HepG2 (cell line): ENCODE results near the gene TOM1L1. TPM values are rescaled to one million over a fixed set of nuclear protein-coding genes. Genes with fewer than 3 reads are reported as not detected.

Experiments used
- AGO2 ChIP-seq: fragments of 200-400 bp; formaldehyde crosslinking; optimal IDR thresholded peaks from 2 replicates; pipeline ENCODE3; 2017; ENCODE audit warnings: mild to moderate bottlenecking, low read depth, low read length, moderate library complexity
- CEBPB ChIP-seq: IDR thresholded peaks from 2 replicates; pipeline ENCODE4 v1.6.1; 2011; ENCODE audit warnings: low read depth, low read length, improper control_type of control experiment, borderline replicate concordance
- FOXJ3 ChIP-seq: sonication (generic); formaldehyde crosslinking; IDR thresholded peaks from 2 replicates; pipeline ENCODE4 v1.4.0; 2020; ENCODE audit warnings: missing genetic modification reagents, mild to moderate bottlenecking, borderline replicate concordance
- HNRNPK ChIP-seq: fragments of 200-400 bp; formaldehyde crosslinking; IDR thresholded peaks from 2 replicates; pipeline ENCODE4 v1.6.1; 2018; ENCODE audit warnings: low read length, low read depth, moderate library complexity, mild to moderate bottlenecking; ENCODE audit not compliant: poor library complexity, severe bottlenecking
- NCOA5 ChIP-seq: sonication (generic); formaldehyde crosslinking; IDR thresholded peaks from 2 replicates; pipeline ENCODE4 v1.4.0; 2020; ENCODE audit warnings: missing genetic modification reagents
- RBFOX2 ChIP-seq: fragments of 200-400 bp; formaldehyde crosslinking; IDR thresholded peaks from 2 replicates; pipeline ENCODE4 v1.6.1; 2017; ENCODE audit warnings: low read depth, mild to moderate bottlenecking, low read length
- REL ChIP-seq: sonication (generic); formaldehyde crosslinking; conservative IDR thresholded peaks from 2 replicates; pipeline ENCODE4 v1.8.0; 2022; ENCODE audit warnings: mild to moderate bottlenecking, missing genetic modification reagents, moderate library complexity
- RFX3 ChIP-seq: IDR thresholded peaks from 2 replicates; pipeline ENCODE4 v1.6.1; 2016; ENCODE audit warnings: missing biosample characterization, missing genetic modification reagents
- SMARCC2 ChIP-seq: fragments of 450-650 bp; IDR thresholded peaks from 2 replicates; pipeline ENCODE4 v1.6.1; 2017; ENCODE audit warnings: antibody characterized with exemption, mild to moderate bottlenecking
- SOX13 ChIP-seq, 3 experiments: fragments of 450-650 bp in 1 of 3; sonication (generic) in 1 of 3; formaldehyde crosslinking in 1 of 3; IDR thresholded peaks in 2 of 3; conservative IDR thresholded peaks in 1 of 3; 2 replicates each; pipeline versions ENCODE4 v1.5.0 to v1.6.1; 2016 to 2020; ENCODE audit warnings: antibody characterized with exemption in 1 of 3, mild to moderate bottlenecking in 1 of 3, missing compliant biosample characterization in 1 of 3, missing genetic modification reagents in 1 of 3, moderate library complexity in 1 of 3
- ZKSCAN5 ChIP-seq: sonication (generic); formaldehyde crosslinking; IDR thresholded peaks from 2 replicates; pipeline ENCODE4 v1.5.1; 2020; ENCODE audit warnings: mild to moderate bottlenecking, missing genetic modification reagents
- ZNF513 ChIP-seq: sonication (generic); formaldehyde crosslinking; conservative IDR thresholded peaks from 2 replicates; pipeline ENCODE4 v1.5.0; 2020; ENCODE audit warnings: missing genetic modification reagents
- ZNF703 ChIP-seq: sonication (generic); formaldehyde crosslinking; IDR thresholded peaks from 2 replicates; pipeline ENCODE4 v1.5.1; 2020; ENCODE audit warnings: missing genetic modification reagents, mild to moderate bottlenecking, moderate library complexity, borderline replicate concordance
- ZNF770 ChIP-seq: sonication (generic); formaldehyde crosslinking; IDR thresholded peaks from 2 replicates; pipeline ENCODE4 v1.5.0; 2020; ENCODE audit warnings: mild to moderate bottlenecking, missing genetic modification reagents
- ZNF850 ChIP-seq: sonication (generic); formaldehyde crosslinking; conservative IDR thresholded peaks from 2 replicates; pipeline ENCODE4 v1.9.0; 2021; ENCODE audit warnings: mild to moderate bottlenecking, missing genetic modification reagents
- polyA plus RNA-seq, 8 experiments: library from polyadenylated mRNA; depleted of rRNA in 3 of 8; stranded (reverse) in 7 of 8; unstranded in 1 of 8; fragments of >200 nt; fragmentation: Illumina TruSeq in 4 of 8; extraction: Trizol in 4 of 8; gene quantifications; 2 replicates each; pipeline versions ENCODE4 v1.2.1 to v1.2.3, GENCODE V29; 2011 to 2016; ENCODE audit warnings: low read depth in 4 of 8, missing spikeins in 1 of 8, mixed read lengths in 1 of 8; ENCODE audit not compliant: insufficient read depth in 1 of 8
- total RNA-seq, 5 experiments: library from RNA; depleted of rRNA; stranded (reverse); fragments of >200 nt; fragmentation: Illumina TruSeq; extraction: Trizol; gene quantifications; 2 replicates each; pipeline ENCODE4 v1.2.3, GENCODE V29; 2016; ENCODE audit warnings: low read depth in 1 of 5
- TF ChIP-seq, protein P1 (sequence below): sonication (generic); formaldehyde crosslinking; conservative IDR thresholded peaks from 2 replicates; pipeline ENCODE4 v1.8.0; 2022; ENCODE audit warnings: low read depth, missing genetic modification reagents
- TF ChIP-seq, protein P2 (sequence below): sonication (generic); formaldehyde crosslinking; IDR thresholded peaks from 2 replicates; pipeline ENCODE4 v1.4.0; 2020; ENCODE audit warnings: mild to moderate bottlenecking, missing genetic modification reagents
- TF ChIP-seq, protein P3 (sequence below): sonication (generic); formaldehyde crosslinking; IDR thresholded peaks from 2 replicates; pipeline ENCODE4 v1.4.0; 2020; ENCODE audit warnings: missing genetic modification reagents, borderline replicate concordance

TOM1L1 gene
- total and polyA plus RNA-seq, 2 of the 13 experiments (the other 11 are each of a cell fraction or from before 2014, with no cell fraction given) = 45.3 to 51.3 TPM

DNA sequence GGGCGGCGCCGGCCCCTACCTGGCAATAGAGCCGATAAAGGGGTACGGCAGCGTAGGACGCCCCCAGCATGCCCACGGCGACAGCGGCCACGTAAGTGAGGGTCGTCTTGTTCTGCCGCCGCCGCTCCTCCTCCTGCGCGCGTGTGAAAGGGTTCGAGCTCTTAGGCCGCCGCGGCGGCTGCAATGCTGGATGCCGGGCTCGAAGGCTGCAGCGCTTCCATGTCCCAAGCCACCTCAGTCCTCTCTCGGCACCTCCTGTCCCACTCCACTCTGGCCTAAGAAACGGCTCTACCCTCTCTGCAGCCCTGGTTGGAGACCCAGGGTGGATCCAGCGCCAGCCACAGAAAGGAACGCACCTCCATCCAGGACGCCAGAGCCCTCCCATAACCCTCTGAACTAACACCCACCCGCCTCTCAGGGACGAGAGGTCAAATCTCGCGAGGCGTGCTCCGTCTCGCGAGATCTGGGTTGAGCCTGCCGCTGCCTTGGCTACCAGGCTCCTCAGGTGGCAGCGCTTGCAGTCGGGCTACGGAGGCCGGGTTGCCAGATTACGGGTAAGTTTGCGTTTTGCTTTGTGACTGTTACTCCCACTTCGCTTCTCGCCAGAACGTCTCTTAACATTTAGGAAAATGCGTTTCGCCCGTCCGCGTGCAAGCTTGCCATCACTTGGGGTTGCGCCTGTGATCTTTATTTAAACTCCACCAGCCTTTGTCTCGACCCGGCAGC, 67.8 kb downstream of the TOM1L1 start, which contains the start of the genes COX11 and STXBP4 (continued):
- TF ChIP-seq, protein P1, sequence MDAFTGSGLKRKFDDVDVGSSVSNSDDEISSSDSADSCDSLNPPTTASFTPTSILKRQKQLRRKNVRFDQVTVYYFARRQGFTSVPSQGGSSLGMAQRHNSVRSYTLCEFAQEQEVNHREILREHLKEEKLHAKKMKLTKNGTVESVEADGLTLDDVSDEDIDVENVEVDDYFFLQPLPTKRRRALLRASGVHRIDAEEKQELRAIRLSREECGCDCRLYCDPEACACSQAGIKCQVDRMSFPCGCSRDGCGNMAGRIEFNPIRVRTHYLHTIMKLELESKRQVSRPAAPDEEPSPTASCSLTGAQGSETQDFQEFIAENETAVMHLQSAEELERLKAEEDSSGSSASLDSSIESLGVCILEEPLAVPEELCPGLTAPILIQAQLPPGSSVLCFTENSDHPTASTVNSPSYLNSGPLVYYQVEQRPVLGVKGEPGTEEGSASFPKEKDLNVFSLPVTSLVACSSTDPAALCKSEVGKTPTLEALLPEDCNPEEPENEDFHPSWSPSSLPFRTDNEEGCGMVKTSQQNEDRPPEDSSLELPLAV = no peak
- TF ChIP-seq RFX3 (CRISPR knock-in tag) = peak; percentile 84
- TF ChIP-seq RBFOX2 = peak; percentile 95
- peak; percentile 68; the same call in 1 of the 2 replicates for TF ChIP-seq REL (CRISPR knock-in tag)
- TF ChIP-seq ZNF513 (CRISPR knock-in tag) = no peak
- TF ChIP-seq, protein P2, sequence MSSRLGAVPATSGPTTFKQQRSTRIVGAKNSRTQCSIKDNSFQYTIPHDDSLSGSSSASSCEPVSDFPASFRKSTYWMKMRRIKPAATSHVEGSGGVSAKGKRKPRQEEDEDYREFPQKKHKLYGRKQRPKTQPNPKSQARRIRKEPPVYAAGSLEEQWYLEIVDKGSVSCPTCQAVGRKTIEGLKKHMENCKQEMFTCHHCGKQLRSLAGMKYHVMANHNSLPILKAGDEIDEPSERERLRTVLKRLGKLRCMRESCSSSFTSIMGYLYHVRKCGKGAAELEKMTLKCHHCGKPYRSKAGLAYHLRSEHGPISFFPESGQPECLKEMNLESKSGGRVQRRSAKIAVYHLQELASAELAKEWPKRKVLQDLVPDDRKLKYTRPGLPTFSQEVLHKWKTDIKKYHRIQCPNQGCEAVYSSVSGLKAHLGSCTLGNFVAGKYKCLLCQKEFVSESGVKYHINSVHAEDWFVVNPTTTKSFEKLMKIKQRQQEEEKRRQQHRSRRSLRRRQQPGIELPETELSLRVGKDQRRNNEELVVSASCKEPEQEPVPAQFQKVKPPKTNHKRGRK (CRISPR knock-in tag) = peak; percentile 67; the same call in 1 of the 2 replicates
- TF ChIP-seq SMARCC2 = no peak
- TF ChIP-seq ZKSCAN5 (CRISPR knock-in tag) = 0 out of 2 replicates have a peak, but pooled peaks have one; percentile 21
- TF ChIP-seq, protein P3, sequence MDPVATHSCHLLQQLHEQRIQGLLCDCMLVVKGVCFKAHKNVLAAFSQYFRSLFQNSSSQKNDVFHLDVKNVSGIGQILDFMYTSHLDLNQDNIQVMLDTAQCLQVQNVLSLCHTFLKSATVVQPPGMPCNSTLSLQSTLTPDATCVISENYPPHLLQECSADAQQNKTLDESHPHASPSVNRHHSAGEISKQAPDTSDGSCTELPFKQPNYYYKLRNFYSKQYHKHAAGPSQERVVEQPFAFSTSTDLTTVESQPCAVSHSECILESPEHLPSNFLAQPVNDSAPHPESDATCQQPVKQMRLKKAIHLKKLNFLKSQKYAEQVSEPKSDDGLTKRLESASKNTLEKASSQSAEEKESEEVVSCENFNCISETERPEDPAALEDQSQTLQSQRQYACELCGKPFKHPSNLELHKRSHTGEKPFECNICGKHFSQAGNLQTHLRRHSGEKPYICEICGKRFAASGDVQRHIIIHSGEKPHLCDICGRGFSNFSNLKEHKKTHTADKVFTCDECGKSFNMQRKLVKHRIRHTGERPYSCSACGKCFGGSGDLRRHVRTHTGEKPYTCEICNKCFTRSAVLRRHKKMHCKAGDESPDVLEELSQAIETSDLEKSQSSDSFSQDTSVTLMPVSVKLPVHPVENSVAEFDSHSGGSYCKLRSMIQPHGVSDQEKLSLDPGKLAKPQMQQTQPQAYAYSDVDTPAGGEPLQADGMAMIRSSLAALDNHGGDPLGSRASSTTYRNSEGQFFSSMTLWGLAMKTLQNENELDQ (CRISPR knock-in tag) = no peak; the same call in 1 of the 2 replicates
- TF ChIP-seq ZNF850 (CRISPR knock-in tag) = no peak
- no peak for TF ChIP-seq SOX13 (IDR thresholded peaks at IDR 0.05)
- peak in 1 of 2 experiments; percentile 58; a peak in 1 of 4 replicates for TF ChIP-seq SOX13 (CRISPR knock-in tag; conservative IDR thresholded peaks at IDR 0.05 in 1 of 2, IDR thresholded peaks at IDR 0.05 in 1 of 2)
- TF ChIP-seq CEBPB = no peak
- TF ChIP-seq FOXJ3 (CRISPR knock-in tag) = no peak; the same call in 1 of the 2 replicates
- TF ChIP-seq NCOA5 (CRISPR knock-in tag) = no peak
- peak; percentile 48; the same call in 1 of the 2 replicates for TF ChIP-seq ZNF770 (CRISPR knock-in tag)
- TF ChIP-seq HNRNPK = peak; percentile 28
- TF ChIP-seq ZNF703 (CRISPR knock-in tag) = peak; percentile 4; the same call in 1 of the 2 replicates
- TF ChIP-seq AGO2 = peak; percentile 94
